H1 (cell line): ENCODE results near the gene CSNK1A1. TPM values are rescaled to one million over a fixed set of nuclear protein-coding genes. Genes with fewer than 3 reads are reported as not detected.

Source experiments
- CTCF ChIA-PET: fragments of 300-600 bp; sonication (Branson Sonifier 250); formaldehyde crosslinking; loops from one replicate; lab custom pipeline; 2021; ENCODE audit not compliant: partially characterized antibody; lab: Charles Lee
- POLR2A ChIA-PET: fragments of 300-600 bp; sonication (Branson Sonifier 250); formaldehyde crosslinking; loops from one replicate; lab custom pipeline; 2021; ENCODE audit warnings: inconsistent platforms; ENCODE audit not compliant: partially characterized antibody; lab: Charles Lee
- DNase-seq, 2 experiments: peaks; one replicate each; pipeline versions ENCODE4 v3.0.0 to v3.0.0-alpha.2; 2010 to 2022; ENCODE audit warnings: low spot score in 2 of 2, low read depth in 1 of 2, mixed read lengths in 1 of 2
- FAIRE-seq: peaks from 2 replicates; lab custom pipeline; 2011; peaks lifted over from hg19 to GRCh38; lab: Jason Lieb, UNC
- H2AFZ ChIP-seq: 2 replicates; pipeline ENCODE4 v1.8.1; 2012; ENCODE audit warnings: low read length, inconsistent platforms
- H2AK5ac ChIP-seq: 2 replicates; pipeline ENCODE4 v1.6.1; 2013; ENCODE audit warnings: low read depth, low read length
- H2BK120ac ChIP-seq: replicated peaks from 2 replicates; pipeline ENCODE3; 2013; ENCODE audit warnings: low read depth, low read length, inconsistent platforms
- H2BK12ac ChIP-seq: 2 replicates; pipeline ENCODE4 v1.6.1; 2013; ENCODE audit warnings: low read depth, low read length
- H2BK15ac ChIP-seq: 2 replicates; pipeline ENCODE4 v1.6.1; 2013; ENCODE audit warnings: low read length
- H2BK20ac ChIP-seq: 2 replicates; pipeline ENCODE4 v1.6.1; 2013; ENCODE audit warnings: low read length
- H2BK5ac ChIP-seq: 2 replicates; pipeline ENCODE4 v1.6.1; 2013; ENCODE audit warnings: low read depth, low read length
- H3K14ac ChIP-seq: 2 replicates; pipeline ENCODE4 v1.6.1; 2013; ENCODE audit warnings: inconsistent platforms; ENCODE audit not compliant: insufficient read length
- H3K18ac ChIP-seq: 2 replicates; pipeline ENCODE4 v1.6.1; 2013; ENCODE audit warnings: low read length; ENCODE audit errors: extremely low read depth
- H3K23ac ChIP-seq: 2 replicates; pipeline ENCODE4 v1.6.1; 2013; ENCODE audit warnings: inconsistent platforms; ENCODE audit not compliant: insufficient read length
- H3K23me2 ChIP-seq: 2 replicates; pipeline ENCODE4 v1.6.1; 2013; ENCODE audit warnings: low read depth, low read length
- H3K27ac ChIP-seq: 2 replicates; pipeline ENCODE4 v1.6.1; 2011; ENCODE audit warnings: low read depth, low read length, inconsistent platforms
- H3K27me3 ChIP-seq, 4 experiments: replicated peaks in 1 of 4; 1 replicate in 1 of 4; 2 replicates in 3 of 4; pipeline versions ENCODE4 v1.6.1 to v1.8.1; 2011 to 2013; ENCODE audit warnings: low read length in 3 of 4, mild to moderate bottlenecking in 3 of 4, inconsistent platforms in 2 of 4, mixed read lengths in 2 of 4, moderate library complexity in 1 of 4; ENCODE audit not compliant: control insufficient read depth in 3 of 4, insufficient read depth in 3 of 4; ENCODE audit errors: extremely low read depth in 1 of 4
- H3K36me3 ChIP-seq, 4 experiments: 2 replicates each; pipeline versions ENCODE4 v1.6.1 to v1.8.1; 2011 to 2013; ENCODE audit warnings: mild to moderate bottlenecking in 4 of 4, low read length in 3 of 4, moderate library complexity in 2 of 4, control low read depth in 1 of 4, inconsistent platforms in 1 of 4; ENCODE audit not compliant: insufficient read depth in 4 of 4, control insufficient read depth in 2 of 4
- H3K4ac ChIP-seq: replicated peaks from 2 replicates; pipeline ENCODE3; 2013; ENCODE audit warnings: low read length, low read depth, mixed read lengths, inconsistent platforms; ENCODE audit not compliant: insufficient read length
- H3K4me1 ChIP-seq, 4 experiments: replicated peaks in 1 of 4; 1 replicate in 1 of 4; 2 replicates in 3 of 4; pipeline versions ENCODE4 v1.6.1 to v1.8.1; 2011 to 2013; ENCODE audit warnings: low read length in 3 of 4, inconsistent platforms in 2 of 4, mixed read lengths in 1 of 4; ENCODE audit not compliant: insufficient read depth in 4 of 4, control insufficient read depth in 3 of 4
- H3K4me2 ChIP-seq, 2 experiments: 2 replicates each; pipeline versions ENCODE4 v1.6.1 to v1.8.1; 2011 to 2013; ENCODE audit warnings: low read depth in 2 of 2, low read length in 2 of 2, control low read depth in 1 of 2, inconsistent platforms in 1 of 2, mild to moderate bottlenecking in 1 of 2; ENCODE audit not compliant: insufficient read depth in 1 of 2
- H3K4me3 ChIP-seq, 4 experiments: fragments of 200-600, 300-600 bp in 1 of 4; sonication (generic), shearing (Covaris generic), sonication (Bioruptor Twin) in 1 of 4; 2 replicates each; pipeline versions ENCODE4 v1.5.1 to v1.8.1; 2011 to 2016; ENCODE audit warnings: low read length in 4 of 4, low read depth in 3 of 4, control low read depth in 2 of 4, inconsistent platforms in 2 of 4, mild to moderate bottlenecking in 2 of 4, mixed read lengths in 1 of 4, moderate library complexity in 1 of 4; ENCODE audit not compliant: insufficient read depth in 2 of 4; ENCODE audit errors: extremely low read depth in 1 of 4
- H3K56ac ChIP-seq: replicated peaks from 2 replicates; pipeline ENCODE3; 2013; ENCODE audit warnings: low read depth, mild to moderate bottlenecking, mixed read lengths, low read length, inconsistent platforms; ENCODE audit not compliant: insufficient read length
- H3K79me1 ChIP-seq: 2 replicates; pipeline ENCODE4 v1.6.1; 2013; ENCODE audit warnings: low read depth, low read length, control low read depth
- H3K79me2 ChIP-seq, 2 experiments: 2 replicates each; pipeline versions ENCODE4 v1.6.1 to v1.8.1; 2012 to 2013; ENCODE audit warnings: low read length in 2 of 2, mild to moderate bottlenecking in 2 of 2, inconsistent platforms in 1 of 2; ENCODE audit not compliant: insufficient read depth in 2 of 2, control insufficient read depth in 1 of 2
- H3K9ac ChIP-seq, 4 experiments: replicated peaks in 1 of 4; 1 replicate in 1 of 4; 2 replicates in 3 of 4; pipeline versions ENCODE4 v1.6.1 to v1.8.1; 2011 to 2013; ENCODE audit warnings: low read depth in 3 of 4, low read length in 3 of 4, control low read depth in 2 of 4, mild to moderate bottlenecking in 2 of 4, moderate library complexity in 2 of 4, inconsistent platforms in 1 of 4; ENCODE audit errors: extremely low read depth in 1 of 4
- H3K9me3 ChIP-seq, 2 experiments: 2 replicates each; pipeline versions ENCODE4 v1.6.1 to v1.8.1; 2012 to 2013; ENCODE audit warnings: mild to moderate bottlenecking in 2 of 2, moderate library complexity in 2 of 2, control low read depth in 1 of 2, inconsistent platforms in 1 of 2, low read depth in 1 of 2, low read length in 1 of 2, mixed read lengths in 1 of 2; ENCODE audit not compliant: insufficient read depth in 2 of 2
- H4K20me1 ChIP-seq, 2 experiments: replicated peaks in 1 of 2; 2 replicates each; pipeline versions ENCODE3 to v1.8.1; 2011 to 2013; ENCODE audit warnings: inconsistent platforms in 2 of 2, low read length in 2 of 2, mild to moderate bottlenecking in 1 of 2; ENCODE audit not compliant: insufficient read depth in 2 of 2, control insufficient read depth in 1 of 2
- H4K5ac ChIP-seq: 2 replicates; pipeline ENCODE4 v1.6.1; 2013; ENCODE audit warnings: low read length, low read depth, mixed read lengths, inconsistent platforms; ENCODE audit not compliant: insufficient read length
- H4K8ac ChIP-seq: 2 replicates; pipeline ENCODE4 v1.8.0; 2013; ENCODE audit warnings: mild to moderate bottlenecking, moderate library complexity, low read length, inconsistent platforms; ENCODE audit not compliant: insufficient read depth; ENCODE audit errors: extremely low read depth
- H4K91ac ChIP-seq: replicated peaks from 2 replicates; pipeline ENCODE3; 2013; ENCODE audit warnings: low read length, mixed read lengths, inconsistent platforms; ENCODE audit not compliant: insufficient read length
- BACH1 ChIP-seq: IDR thresholded peaks from 2 replicates; pipeline ENCODE4 v1.6.1; 2012; ENCODE audit warnings: low read length, improper control_type of control experiment
- CBX5 ChIP-seq: fragments of 300-800, 300-1000 bp; sonication (generic); IDR thresholded peaks from 2 replicates; pipeline ENCODE4 v1.7.1; 2016; ENCODE audit warnings: antibody characterized with exemption, low read length, low read depth
- GTF2F1 ChIP-seq: IDR thresholded peaks from 2 replicates; pipeline ENCODE4 v1.6.1; 2012; ENCODE audit warnings: low read depth, low read length, improper control_type of control experiment, borderline replicate concordance
- HDAC2 ChIP-seq, 2 experiments: fragments of 300-600 bp in 1 of 2; sonication (generic) in 1 of 2; IDR thresholded peaks; 2 replicates each; pipeline ENCODE4 v1.6.1; 2011 to 2012; ENCODE audit warnings: low read depth in 2 of 2, low read length in 2 of 2, mild to moderate bottlenecking in 2 of 2, moderate library complexity in 2 of 2, borderline replicate concordance in 1 of 2, inconsistent platforms in 1 of 2
- RAD21 ChIP-seq, 2 experiments: IDR thresholded peaks in 1 of 2; conservative IDR thresholded peaks in 1 of 2; 2 replicates each; pipeline ENCODE4 v1.6.1; 2011; ENCODE audit warnings: low read depth in 2 of 2, low read length in 2 of 2, improper control_type of control experiment in 1 of 2, inconsistent platforms in 1 of 2, mild to moderate bottlenecking in 1 of 2, moderate library complexity in 1 of 2
- RBBP5 ChIP-seq: IDR thresholded peaks from 2 replicates; pipeline ENCODE4 v1.7.1; 2012; ENCODE audit warnings: low read depth, mild to moderate bottlenecking, inconsistent platforms, low read length, moderate library complexity, borderline replicate concordance
- polyA plus RNA-seq, 7 experiments: library from polyadenylated mRNA; depleted of rRNA in 3 of 7; stranded (reverse) in 5 of 7; unstranded in 2 of 7; fragments of >200 nt in 5 of 7; fragments of 200-250 nt in 2 of 7; gene quantifications; 1 replicate in 5 of 7; 2 replicates in 1 of 7; 4 replicates in 1 of 7; pipeline versions ENCODE4 v1.2.1 to v1.2.3, GENCODE V29; 2011 to 2013; ENCODE audit warnings: missing spikeins in 2 of 7, mixed read lengths in 2 of 7
- total RNA-seq: library from RNA; stranded (reverse); fragmentation: NEBNext Ultra II Directional; extraction: Animal tissue kit (Norgen Biotek cat#: 25700); gene quantifications from 2 replicates; pipeline ENCODE4 v1.2.1, GENCODE V29; 2021
- TF ChIP-seq, protein P1 (sequence below): IDR thresholded peaks from 2 replicates; pipeline ENCODE4 v1.6.1; 2011; ENCODE audit warnings: low read length, improper control_type of control experiment

The CSNK1A1 gene
- total and polyA plus RNA-seq, 2 of the 8 experiments (the other 6 are each of a cell fraction or from before 2014, with no cell fraction given), result 61.2 to 244 TPM

- no peak overlapping the region for H2AFZ ChIP-seq
- POLR2A ChIA-PET, result interaction anchor here (1.2 to 11.0 kb wide), 6 partner anchors 11 to 31 kb away, joined by 3 to 65 read pairs (median 9); no protein-coding TSS in a partner anchor
- H3K36me3 ChIP-seq, result peaks cover 3 to 71% (median 17%) of the 10 kb centered on the region in 4 experiments; a peak in 7 of 8 replicates
- peaks cover 0 to 10% (median 3%) of the 10 kb centered on the region in 4 experiments; a peak in 4 of 7 replicates for H3K4me1 ChIP-seq
- H2BK120ac ChIP-seq, result no peak overlapping the region
- no peak overlapping the region for H3K18ac ChIP-seq
- H3K4me2 ChIP-seq, result peak overlapping the region; percentile 17 to 18; a peak in 3 of 4 replicates
- peaks cover 11% of the 10 kb centered on the region; the same call in 1 of the 2 replicates for H3K23me2 ChIP-seq
- H3K4ac ChIP-seq, result no peak overlapping the region
- H3K9me3 ChIP-seq, result no peaks in the 10 kb centered on the region
- peaks cover 10 to 14% of the 10 kb centered on the region in 2 experiments for H4K20me1 ChIP-seq
- H2AK5ac ChIP-seq, result no peak overlapping the region
- H2BK12ac ChIP-seq, result no peak overlapping the region
- H3K9ac ChIP-seq, result no peak overlapping the region
- H3K23ac ChIP-seq, result no peak overlapping the region
- DNase-seq (no peak), FAIRE-seq (no peak)
- no peak overlapping the region for H3K14ac ChIP-seq
- H3K27me3 ChIP-seq, result no peaks in the 10 kb centered on the region
- H2BK20ac ChIP-seq, result no peak overlapping the region
- H4K5ac ChIP-seq, result no peak overlapping the region
- H2BK5ac ChIP-seq, result no peak overlapping the region
- peak overlapping the region in 1 of 4 experiments; percentile 33; a peak in 1 of 8 replicates for H3K4me3 ChIP-seq
- no peak overlapping the region for H4K8ac ChIP-seq
- H4K91ac ChIP-seq, result no peak overlapping the region
- TF ChIP-seq, protein P1, sequence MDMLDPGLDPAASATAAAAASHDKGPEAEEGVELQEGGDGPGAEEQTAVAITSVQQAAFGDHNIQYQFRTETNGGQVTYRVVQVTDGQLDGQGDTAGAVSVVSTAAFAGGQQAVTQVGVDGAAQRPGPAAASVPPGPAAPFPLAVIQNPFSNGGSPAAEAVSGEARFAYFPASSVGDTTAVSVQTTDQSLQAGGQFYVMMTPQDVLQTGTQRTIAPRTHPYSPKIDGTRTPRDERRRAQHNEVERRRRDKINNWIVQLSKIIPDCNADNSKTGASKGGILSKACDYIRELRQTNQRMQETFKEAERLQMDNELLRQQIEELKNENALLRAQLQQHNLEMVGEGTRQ, result no peak
- TF ChIP-seq RAD21 (IDR thresholded peaks at IDR 0.05 in 1 of 2, conservative IDR thresholded peaks at IDR 0.05 in 1 of 2; ENCODE audit: low read depth in 2 of 2, low read length in 2 of 2), result no peak
- TF ChIP-seq RBBP5, result no peak
- TF ChIP-seq CBX5, result no peak
- TF ChIP-seq BACH1, result no peak
- TF ChIP-seq HDAC2 (IDR thresholded peaks at IDR 0.05; ENCODE audit: borderline replicate concordance in 1 of 2, low read depth in 2 of 2, low read length in 2 of 2), result no peak
- TF ChIP-seq GTF2F1, result no peak
- TF ChIP-seq, all 59 proteins: peak for 0
- H3K79me1 ChIP-seq, result no peaks in the 10 kb centered on the region
- no peak overlapping the region for H3K56ac ChIP-seq
- no peak overlapping the region for H3K27ac ChIP-seq
- peaks cover 77 to 90% of the 10 kb centered on the region in 2 experiments for H3K79me2 ChIP-seq
- CTCF ChIA-PET, result interaction anchor here (0.7 to 16.3 kb wide), 3 partner anchors 96 to 249 kb away, joined by 3 to 174 read pairs (median 4); no protein-coding TSS in a partner anchor
- no peak overlapping the region for H2BK15ac ChIP-seq
Measured at GRCh38 chr5:149546974-149547373, 4.3 kb downstream of the CSNK1A1 start.
